ENCODE data around the gene ABI3BP. TPM values are rescaled to one million over a fixed set of nuclear protein-coding genes. Genes with fewer than 3 reads are reported as not detected.

Gene ABI3BP
- polyA plus RNA-seq, 3 donors: not detected

GRCh38 chr3:100744671-100745070, 248.6 kb downstream of the ABI3BP start:
- Histone ChIP-seq H3K27ac (ENCODE audit: low read depth in 1 of 2, low read length in 2 of 2) (peak overlapping the region in 1 of 2 donors; percentile 14), H3K4me1 (ENCODE audit: control insufficient read depth in 1 of 2, insufficient read depth in 2 of 2, low read length in 2 of 2) (no peaks in the 10 kb centered on the region), H3K27me3 (ENCODE audit: control insufficient read depth in 2 of 2, insufficient read depth in 2 of 2, low read length in 2 of 2) (no peaks in the 10 kb centered on the region), H3K4me2 (replicated peaks; ENCODE audit: extremely low read depth, low read length, poor library complexity, severe bottlenecking) (no peak overlapping the region), H2AFZ (ENCODE audit: insufficient read depth, low read depth, low read length, poor library complexity, severe bottlenecking) (no peak overlapping the region), H3K9me3 (replicated peaks in 1 of 2; ENCODE audit: control insufficient read depth in 1 of 2, insufficient read depth in 1 of 2, low read length in 2 of 2) (no peaks in the 10 kb centered on the region), H4K20me1 (ENCODE audit: insufficient read depth, low read length) (no peaks in the 10 kb centered on the region), H3K79me2 (ENCODE audit: insufficient read depth, low read length) (no peaks in the 10 kb centered on the region), H3K9ac (ENCODE audit: insufficient read depth, low read length, poor library complexity, severe bottlenecking) (no peak overlapping the region), H3K36me3 (replicated peaks in 1 of 2; ENCODE audit: control insufficient read depth in 1 of 2, insufficient read depth in 2 of 2, low read length in 2 of 2) (peaks cover 88 to 99% of the 10 kb centered on the region in 2 donors), H3K4me3 (replicated peaks in 1 of 3; ENCODE audit: low read depth in 2 of 3, low read length in 3 of 3) (no peak overlapping the region)
- H3K4me3 Mint-ChIP-seq: no peak overlapping the region
- peak overlapping the region in 1 of 7 donors; percentile 49 for H3K27ac Mint-ChIP-seq
- H3K27me3 Mint-ChIP-seq (ENCODE audit: low read depth in 3 of 3): no peaks in the 10 kb centered on the region
- no peaks in the 10 kb centered on the region for H3K4me1 Mint-ChIP-seq
- intact Hi-C loops (cut with micrococcal nuclease): no loop called here
- no peaks in the 10 kb centered on the region for H3K9me3 Mint-ChIP-seq
- H3K36me3 Mint-ChIP-seq: peaks cover 76 to 80% of the 10 kb centered on the region in 2 donors
- TF ChIP-seq CTCF (IDR thresholded peaks at IDR 0.05): no peak
- DNase-seq: no peak
- no CpG with 5 or more reads among the region's 2 CpGs for WGBS (ENCODE audit: insufficient coverage)

GRCh38 chr3:100743535-100743934, 249.7 kb downstream of the ABI3BP start:
- no peak for DNase-seq
- Mint-ChIP-seq H3K36me3 (peaks cover 71 to 82% of the 10 kb centered on the region in 2 donors), H3K27me3 (ENCODE audit: low read depth in 3 of 3) (no peaks in the 10 kb centered on the region), H3K27ac (no peak overlapping the region), H3K9me3 (no peaks in the 10 kb centered on the region), H3K4me1 (no peaks in the 10 kb centered on the region), H3K4me3 (no peak overlapping the region)
- intact Hi-C loops (cut with micrococcal nuclease): no loop called here
- Histone ChIP-seq H3K9ac (ENCODE audit: insufficient read depth, low read length, poor library complexity, severe bottlenecking) (no peak overlapping the region), H3K79me2 (ENCODE audit: insufficient read depth, low read length) (no peaks in the 10 kb centered on the region), H3K9me3 (replicated peaks in 1 of 2; ENCODE audit: control insufficient read depth in 1 of 2, insufficient read depth in 1 of 2, low read length in 2 of 2) (no peaks in the 10 kb centered on the region), H2AFZ (ENCODE audit: insufficient read depth, low read depth, low read length, poor library complexity, severe bottlenecking) (no peak overlapping the region), H3K4me1 (ENCODE audit: control insufficient read depth in 1 of 2, insufficient read depth in 2 of 2, low read length in 2 of 2) (no peaks in the 10 kb centered on the region), H3K27me3 (ENCODE audit: control insufficient read depth in 2 of 2, insufficient read depth in 2 of 2, low read length in 2 of 2) (no peaks in the 10 kb centered on the region), H3K27ac (ENCODE audit: low read depth in 1 of 2, low read length in 2 of 2) (no peak overlapping the region), H3K4me2 (replicated peaks; ENCODE audit: extremely low read depth, low read length, poor library complexity, severe bottlenecking) (no peak overlapping the region), H3K4me3 (replicated peaks in 1 of 3; ENCODE audit: low read depth in 2 of 3, low read length in 3 of 3) (no peak overlapping the region), H3K36me3 (replicated peaks in 1 of 2; ENCODE audit: control insufficient read depth in 1 of 2, insufficient read depth in 2 of 2, low read length in 2 of 2) (peaks cover 88 to 99% of the 10 kb centered on the region in 2 donors), H4K20me1 (ENCODE audit: insufficient read depth, low read length) (no peaks in the 10 kb centered on the region)
- no CpG with 5 or more reads among the region's 3 CpGs for WGBS (ENCODE audit: insufficient coverage)
- TF ChIP-seq CTCF (IDR thresholded peaks at IDR 0.05): no peak

Data from CD14-positive monocyte (primary cell).